Hepatocyte (in vitro differentiated cells): ENCODE results near the gene MGLL. TPM values are rescaled to one million over a fixed set of nuclear protein-coding genes. Genes with fewer than 3 reads are reported as not detected.

Experiments
- DNase-seq: peaks from one replicate; pipeline ENCODE4 v3.0.0-alpha.2; 2016; ENCODE audit warnings: low spot score
- H2AFZ ChIP-seq: fragments of 200-600 bp; sonication (generic); 2 replicates; pipeline ENCODE4 v1.6.0; 2016; ENCODE audit warnings: antibody characterized with exemption, mild to moderate bottlenecking
- H3K27ac ChIP-seq: fragments of 200-600 bp; sonication (generic); 2 replicates; pipeline ENCODE4 v1.5.1; 2016; ENCODE audit warnings: mild to moderate bottlenecking
- H3K27me3 ChIP-seq: fragments of 200-600 bp; sonication (generic); 2 replicates; pipeline ENCODE4 v1.6.1; 2016
- H3K36me3 ChIP-seq: fragments of 200-600 bp; sonication (generic); replicated peaks from 2 replicates; pipeline ENCODE4 v1.5.1; 2016; ENCODE audit warnings: low read depth; ENCODE audit not compliant: insufficient read depth
- H3K4me1 ChIP-seq: fragments of 200-600 bp; sonication (generic); 2 replicates; pipeline ENCODE4 v1.5.1; 2016; ENCODE audit warnings: mild to moderate bottlenecking, moderate library complexity; ENCODE audit not compliant: insufficient read depth
- H3K4me2 ChIP-seq: fragments of 200-600 bp; sonication (generic); 2 replicates; pipeline ENCODE4 v1.6.0; 2016
- H3K4me3 ChIP-seq: fragments of 200-600 bp; sonication (generic); 2 replicates; pipeline ENCODE4 v1.5.1; 2016; ENCODE audit warnings: mild to moderate bottlenecking
- H3K79me2 ChIP-seq: fragments of 200-600 bp; sonication (generic); 2 replicates; pipeline ENCODE4 v1.6.0; 2017; ENCODE audit warnings: mild to moderate bottlenecking
- H3K9me2 ChIP-seq: fragments of 200-600 bp; sonication (generic); replicated peaks from 2 replicates; pipeline ENCODE4 v1.6.0; 2017; ENCODE audit warnings: mild to moderate bottlenecking; ENCODE audit not compliant: insufficient read depth
- H3K9me3 ChIP-seq: fragments of 200-600 bp; sonication (generic); 2 replicates; pipeline ENCODE4 v1.5.1; 2016; ENCODE audit warnings: low read depth, mild to moderate bottlenecking
- H4K20me1 ChIP-seq: fragments of 200-600 bp; sonication (generic); 2 replicates; pipeline ENCODE4 v1.6.0; 2016; ENCODE audit warnings: mild to moderate bottlenecking; ENCODE audit not compliant: insufficient read depth, poor library complexity, severe bottlenecking
- EZH2 ChIP-seq: fragments of 200-600 bp; sonication (generic); IDR thresholded peaks from 2 replicates; pipeline ENCODE4 v1.6.1; 2016; ENCODE audit warnings: antibody characterized with exemption, mild to moderate bottlenecking, borderline replicate concordance
- EZH2phosphoT487 ChIP-seq: fragments of 200-600 bp; sonication (generic); IDR thresholded peaks from one replicate; pipeline ENCODE4 v1.6.1; 2018; ENCODE audit warnings: antibody characterized with exemption, mild to moderate bottlenecking, low read depth, moderate library complexity; ENCODE audit not compliant: unreplicated experiment, severe bottlenecking
- WGBS: methylation state at CpG from one replicate; pipeline ENCODE4 v1.1.6; 2016; ENCODE audit warnings: low lambda C conversion rate; ENCODE audit errors: missing lambda C conversion rate; 5-methylcytosine and 5-hydroxymethylcytosine counted together
- polyA plus RNA-seq: library from polyadenylated mRNA; unstranded; fragments of >200 nt; fragmentation: Nextera tagmentation; extraction: Ambion mirVana; gene quantifications from 2 replicates; pipeline ENCODE4 v1.2.1, GENCODE V29; 2016
- total RNA-seq: library from RNA; depleted of rRNA; stranded (reverse); fragments of >200 nt; gene quantifications from 2 replicates; pipeline ENCODE4 v1.2.3, GENCODE V29; 2014
- TF ChIP-seq, protein P1 (sequence below): fragments of 200-600 bp; sonication (generic); IDR thresholded peaks from 2 replicates; pipeline ENCODE4 v1.5.1; 2016; ENCODE audit warnings: antibody characterized with exemption, mild to moderate bottlenecking; ENCODE audit not compliant: poor library complexity

The MGLL gene
- total and polyA plus RNA-seq, 2 experiments from 2014 or later = 7.3 to 21.4 TPM

DNA sequence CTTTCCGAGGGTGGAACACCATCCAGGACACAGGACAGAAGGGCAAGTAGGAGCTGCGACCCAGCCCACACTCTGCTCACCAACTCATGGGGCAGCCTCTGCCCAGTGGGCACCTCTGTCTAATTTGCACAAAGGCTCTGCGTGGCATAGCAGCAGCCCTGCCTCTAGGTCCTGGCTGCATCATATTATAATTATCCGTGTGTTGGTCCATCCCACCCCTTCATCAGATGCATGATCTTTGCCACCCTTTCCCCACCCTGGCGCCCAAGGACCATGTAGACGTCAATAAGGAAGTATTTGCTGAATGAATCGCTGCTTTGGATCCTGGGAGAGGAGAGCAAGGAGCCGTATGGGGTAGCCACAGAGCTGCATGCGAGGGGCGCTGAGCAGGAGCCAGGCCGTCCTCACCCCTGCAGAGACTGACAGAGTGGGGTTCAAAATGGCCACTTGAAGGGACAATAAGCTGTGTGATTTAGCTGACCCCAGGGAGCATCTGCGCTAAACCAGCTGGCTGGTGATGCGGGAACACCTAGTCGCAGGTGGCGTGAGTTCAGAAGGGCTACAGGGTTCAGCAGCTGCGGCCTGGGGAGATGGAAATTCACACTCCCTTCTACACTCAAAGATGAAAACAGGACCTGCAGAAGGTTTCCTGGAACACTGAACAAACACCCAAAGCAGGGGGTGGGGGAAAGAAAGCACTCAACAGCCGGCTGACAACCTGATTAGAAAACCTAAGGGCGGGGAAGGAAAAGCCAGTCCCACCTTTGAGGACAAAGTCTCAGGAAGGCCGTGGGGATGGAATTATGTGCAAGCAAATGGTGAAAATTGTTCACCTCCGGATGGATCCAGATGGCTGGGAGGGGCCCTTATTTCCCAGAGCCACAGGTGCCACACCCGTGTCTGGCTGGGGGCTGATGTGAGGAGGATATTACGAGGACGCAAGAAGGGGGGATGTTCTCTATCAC is 6.4 kb downstream of the MGLL start:
- Histone ChIP-seq H2AFZ (no peak overlapping the region), H3K79me2 (no peaks in the 10 kb centered on the region), H3K4me1 (peaks cover 46% of the 10 kb centered on the region), H3K36me3 (no peaks in the 10 kb centered on the region), H3K27ac (peak overlapping the region; percentile 89), H4K20me1 (no peaks in the 10 kb centered on the region), H3K9me3 (no peaks in the 10 kb centered on the region), H3K27me3 (no peaks in the 10 kb centered on the region), H3K4me2 (peak overlapping the region; percentile 24), H3K4me3 (no peak overlapping the region), H3K9me2 (no peaks in the 10 kb centered on the region)
- peak; percentile 73 for DNase-seq
- WGBS = 81% methylated on average over 23 of the region's 23 CpGs
- no peak for TF ChIP-seq EZH2phosphoT487

DNA sequence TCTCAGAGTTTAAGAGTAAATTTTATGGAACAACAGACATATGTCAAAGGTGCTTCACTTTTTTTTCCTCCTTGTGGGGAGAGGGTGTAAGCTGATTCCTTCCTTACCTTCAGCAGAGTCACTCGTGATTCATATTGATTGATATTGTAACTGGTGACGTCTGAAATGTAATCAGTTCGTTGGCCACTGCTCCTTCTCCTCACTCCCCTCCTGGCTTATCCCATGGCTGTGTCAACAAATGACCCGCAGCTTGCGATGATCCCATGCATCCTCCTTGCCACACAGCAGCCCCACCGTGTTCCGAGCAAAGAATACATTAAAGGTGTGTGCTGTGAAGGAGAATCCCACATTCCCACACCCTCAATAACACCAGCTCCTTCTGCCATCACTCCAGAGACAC is 7.3 kb downstream of the MGLL start:
- peak overlapping the region; percentile 89 for H3K27ac ChIP-seq
- peaks cover 38% of the 10 kb centered on the region for H3K4me1 ChIP-seq

DNA sequence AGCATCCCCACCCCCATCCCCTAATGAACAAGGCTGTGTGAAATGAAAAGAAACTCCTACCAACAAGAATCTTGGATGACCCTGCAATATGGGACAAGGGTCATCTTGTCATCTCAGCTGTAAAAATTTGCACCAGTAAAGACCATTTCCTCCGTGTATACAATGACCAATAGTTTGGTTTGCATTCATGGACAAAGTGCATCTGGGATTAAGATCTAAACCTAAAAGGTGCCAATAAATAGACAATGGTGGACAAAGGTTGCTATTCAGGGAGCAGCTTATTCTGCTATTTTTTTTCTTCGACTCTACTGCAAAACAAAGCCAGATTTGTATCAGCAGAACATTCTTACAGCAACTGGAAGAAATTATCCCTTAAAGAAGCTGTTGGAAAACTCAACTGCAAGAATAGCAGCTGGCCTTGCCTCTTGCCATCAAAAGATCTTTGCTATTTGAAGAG is 8.0 kb downstream of the MGLL start:
- TF ChIP-seq, protein P1, sequence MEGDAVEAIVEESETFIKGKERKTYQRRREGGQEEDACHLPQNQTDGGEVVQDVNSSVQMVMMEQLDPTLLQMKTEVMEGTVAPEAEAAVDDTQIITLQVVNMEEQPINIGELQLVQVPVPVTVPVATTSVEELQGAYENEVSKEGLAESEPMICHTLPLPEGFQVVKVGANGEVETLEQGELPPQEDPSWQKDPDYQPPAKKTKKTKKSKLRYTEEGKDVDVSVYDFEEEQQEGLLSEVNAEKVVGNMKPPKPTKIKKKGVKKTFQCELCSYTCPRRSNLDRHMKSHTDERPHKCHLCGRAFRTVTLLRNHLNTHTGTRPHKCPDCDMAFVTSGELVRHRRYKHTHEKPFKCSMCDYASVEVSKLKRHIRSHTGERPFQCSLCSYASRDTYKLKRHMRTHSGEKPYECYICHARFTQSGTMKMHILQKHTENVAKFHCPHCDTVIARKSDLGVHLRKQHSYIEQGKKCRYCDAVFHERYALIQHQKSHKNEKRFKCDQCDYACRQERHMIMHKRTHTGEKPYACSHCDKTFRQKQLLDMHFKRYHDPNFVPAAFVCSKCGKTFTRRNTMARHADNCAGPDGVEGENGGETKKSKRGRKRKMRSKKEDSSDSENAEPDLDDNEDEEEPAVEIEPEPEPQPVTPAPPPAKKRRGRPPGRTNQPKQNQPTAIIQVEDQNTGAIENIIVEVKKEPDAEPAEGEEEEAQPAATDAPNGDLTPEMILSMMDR = no peak
- TF ChIP-seq EZH2 (no peak), EZH2phosphoT487 (no peak)
- Histone ChIP-seq H3K4me1 (peaks cover 35% of the 10 kb centered on the region), H3K27me3 (no peaks in the 10 kb centered on the region), H3K4me3 (no peak overlapping the region), H3K4me2 (peak overlapping the region; percentile 9), H3K9me2 (no peaks in the 10 kb centered on the region), H3K79me2 (no peaks in the 10 kb centered on the region), H3K9me3 (no peaks in the 10 kb centered on the region), H3K36me3 (no peaks in the 10 kb centered on the region), H4K20me1 (no peaks in the 10 kb centered on the region), H3K27ac (peak overlapping the region; percentile 89), H2AFZ (no peak overlapping the region)
- 54% methylated on average over 2 of the region's 2 CpGs for WGBS
- no peak for DNase-seq

More for the DNA sequence above, 7.3 kb downstream of the MGLL start:
- TF ChIP-seq, protein P1 = no peak
- H3K9me3 ChIP-seq = no peaks in the 10 kb centered on the region
- no peak overlapping the region for H2AFZ ChIP-seq
- no peaks in the 10 kb centered on the region for H4K20me1 ChIP-seq
- H3K36me3 ChIP-seq = no peaks in the 10 kb centered on the region
- H3K27me3 ChIP-seq = no peaks in the 10 kb centered on the region
- H3K79me2 ChIP-seq = no peaks in the 10 kb centered on the region
- H3K4me2 ChIP-seq = peak overlapping the region; percentile 9
- H3K9me2 ChIP-seq = no peaks in the 10 kb centered on the region
- no peak for DNase-seq
- 62% methylated on average over 7 of the region's 7 CpGs for WGBS
- no peak overlapping the region for H3K4me3 ChIP-seq

DNA sequence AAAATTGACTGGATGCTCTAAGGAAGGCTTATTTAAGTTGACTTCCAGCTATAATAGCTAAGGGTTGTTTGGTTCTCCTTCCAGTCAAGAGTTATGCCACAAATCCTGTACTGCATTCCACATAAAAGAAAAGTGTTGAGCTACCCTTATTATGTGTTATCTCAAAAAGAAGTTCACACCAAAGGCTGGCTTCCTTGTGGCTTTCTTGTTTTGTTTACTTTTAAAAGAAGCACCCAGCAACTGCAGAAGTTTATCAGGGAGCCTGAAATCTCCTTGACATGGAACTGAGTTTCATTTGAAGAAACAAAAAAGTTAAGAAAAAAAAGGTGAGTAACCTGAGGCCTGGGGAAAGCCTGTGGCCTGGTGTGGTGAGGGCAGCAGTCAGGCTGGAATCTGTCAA is 10.2 kb downstream of the MGLL start:
- Histone ChIP-seq H3K79me2 (no peaks in the 10 kb centered on the region), H3K9me2 (no peaks in the 10 kb centered on the region), H3K27me3 (no peaks in the 10 kb centered on the region), H3K4me1 (peaks cover 33% of the 10 kb centered on the region), H2AFZ (no peak overlapping the region), H3K9me3 (no peaks in the 10 kb centered on the region), H3K4me2 (no peak overlapping the region), H3K4me3 (no peak overlapping the region), H4K20me1 (no peaks in the 10 kb centered on the region), H3K36me3 (no peaks in the 10 kb centered on the region), H3K27ac (no peak overlapping the region)
- DNase-seq = no peak
- TF ChIP-seq, protein P1 = no peak
- no peak for TF ChIP-seq EZH2phosphoT487
- no peak for TF ChIP-seq EZH2
